HEK293 (cell line): Measurements from ENCODE around the gene RASSF5.

ENCODE experiments used
- CTCF ChIA-PET: fragments of 350-600 bp; formaldehyde crosslinking; extraction: SDS; loops from one replicate; lab custom pipeline; 2021; ENCODE audit warnings: antibody characterized with exemption; lab: Yijun Ruan, JAX
- POLR2A ChIA-PET: fragments of 300-600 bp; formaldehyde crosslinking; extraction: SDS; loops from one replicate; lab custom pipeline; 2020; ENCODE audit warnings: antibody characterized with exemption, inconsistent platforms; lab: Yijun Ruan, JAX
- H3K27ac ChIP-seq: fragments of 200-500 bp; sonication (Bioruptor generic); 2 replicates; pipeline ENCODE4 v1.5.1; 2014; ENCODE audit warnings: low read depth, low read length, control low read depth, inconsistent platforms; ENCODE audit errors: extremely low read depth
- H3K36me3 ChIP-seq, 2 experiments: fragments of 200-500 bp in 1 of 2; sonication (Bioruptor generic) in 1 of 2; 1 replicate in 1 of 2; 2 replicates in 1 of 2; pipeline ENCODE4 v1.5.1; 2014 to 2017; ENCODE audit warnings: inconsistent platforms in 2 of 2, low read length in 2 of 2; ENCODE audit not compliant: control insufficient read depth in 2 of 2, insufficient read depth in 1 of 2
- H3K4me1 ChIP-seq: fragments of 200-500 bp; sonication (Bioruptor generic); 2 replicates; pipeline ENCODE4 v1.5.1; 2014; ENCODE audit warnings: mild to moderate bottlenecking, low read length, inconsistent platforms; ENCODE audit not compliant: control insufficient read depth, insufficient read depth
- H3K4me3 ChIP-seq: 2 replicates; pipeline ENCODE4 v1.5.1; 2011; ENCODE audit warnings: low read depth, mild to moderate bottlenecking, control low read depth, low read length, moderate library complexity
- H3K9me3 ChIP-seq: fragments of 200-500 bp; sonication (Bioruptor generic); 2 replicates; pipeline ENCODE4 v1.5.1; 2014; ENCODE audit warnings: low read depth, low read length, inconsistent platforms; ENCODE audit not compliant: control insufficient read depth, insufficient read depth
- GFI1B ChIP-seq: fragments of 450-650 bp; formaldehyde crosslinking; IDR thresholded peaks from 2 replicates; pipeline ENCODE4 v1.5.1; 2016; ENCODE audit warnings: missing biosample characterization, missing genetic modification characterization
- GLIS1 ChIP-seq: fragments of 450-650 bp; formaldehyde crosslinking; IDR thresholded peaks from 2 replicates; pipeline ENCODE4 v1.5.1; 2016; ENCODE audit warnings: missing biosample characterization, missing genetic modification characterization
- YY2 ChIP-seq: fragments of 450-650 bp; formaldehyde crosslinking; IDR thresholded peaks from 2 replicates; pipeline ENCODE4 v1.5.1; 2016; ENCODE audit warnings: missing biosample characterization, missing genetic modification characterization
- ZNF10 ChIP-seq: fragments of 450-650 bp; formaldehyde crosslinking; IDR thresholded peaks from 2 replicates; pipeline ENCODE4 v1.5.1; 2017; ENCODE audit warnings: missing biosample characterization, missing genetic modification characterization
- ZNF391 ChIP-seq: fragments of 450-650 bp; formaldehyde crosslinking; IDR thresholded peaks from 2 replicates; pipeline ENCODE4 v1.5.1; 2016; ENCODE audit warnings: low read depth, missing biosample characterization, missing genetic modification characterization, borderline replicate concordance
- ZNF426 ChIP-seq: fragments of 450-650 bp; formaldehyde crosslinking; IDR thresholded peaks from 2 replicates; pipeline ENCODE4 v1.5.1; 2017; ENCODE audit warnings: missing biosample characterization, missing genetic modification characterization, mild to moderate bottlenecking, inconsistent platforms, moderate library complexity
- ZNF518A ChIP-seq: fragments of 450-650 bp; formaldehyde crosslinking; conservative IDR thresholded peaks from 2 replicates; pipeline ENCODE4 v1.5.1; 2016; ENCODE audit warnings: low read depth, missing biosample characterization, missing genetic modification characterization
- ZNF529 ChIP-seq: fragments of 450-650 bp; formaldehyde crosslinking; IDR thresholded peaks from 2 replicates; pipeline ENCODE4 v1.5.1; 2017; ENCODE audit warnings: missing genetic modification characterization, missing biosample characterization; ENCODE audit not compliant: insufficient replicate concordance
- ZNF707 ChIP-seq: fragments of 450-650 bp; formaldehyde crosslinking; IDR thresholded peaks from 2 replicates; pipeline ENCODE4 v1.5.1; 2016; ENCODE audit warnings: missing biosample characterization, missing genetic modification characterization
- ZNF777 ChIP-seq: fragments of 450-650 bp; formaldehyde crosslinking; IDR thresholded peaks from 2 replicates; pipeline ENCODE4 v1.5.1; 2017; ENCODE audit warnings: missing biosample characterization, missing genetic modification characterization, borderline replicate concordance
- ZNF791 ChIP-seq: fragments of 450-650 bp; formaldehyde crosslinking; IDR thresholded peaks from 2 replicates; pipeline ENCODE4 v1.5.1; 2016; ENCODE audit warnings: missing biosample characterization, missing genetic modification characterization

The RASSF5 gene

GRCh38 chr1:206559672-206559995 lies 52.3 kb downstream of the RASSF5 start (continued):
- TF ChIP-seq ZNF426 (tag by site-specific recombination): no peak
- TF ChIP-seq ZNF518A (tag by site-specific recombination): no peak
- TF ChIP-seq YY2 (tag by site-specific recombination): no peak

GRCh38 chr1:206560007-206560716 lies 52.8 kb downstream of the RASSF5 start:
- TF ChIP-seq GLIS1 (tag by site-specific recombination): 0 out of 2 replicates have a peak, but pooled peaks have one; percentile 13
- TF ChIP-seq ZNF529 (tag by site-specific recombination): no peak
- Histone ChIP-seq H3K4me3 (no peak overlapping the region), H3K36me3 (peaks cover 0 to 20% of the 10 kb centered on the region in 2 experiments; a peak in 1 of 3 replicates), H3K27ac (no peak overlapping the region; the same call in 1 of the 2 replicates), H3K9me3 (no peaks in the 10 kb centered on the region), H3K4me1 (peaks cover 10% of the 10 kb centered on the region)
- POLR2A ChIA-PET: no interaction called here
- CTCF ChIA-PET: interaction anchor here (0.6 to 1.5 kb wide), 3 partner anchors 15 to 81 kb away, joined by 3 to 6 read pairs (median 4); no protein-coding TSS in a partner anchor

- Histone ChIP-seq H3K27ac (no peak overlapping the region), H3K36me3 (peaks cover 0 to 20% of the 10 kb centered on the region in 2 experiments; a peak in 1 of 3 replicates), H3K4me3 (no peak overlapping the region), H3K9me3 (no peaks in the 10 kb centered on the region), H3K4me1 (0 out of 2 replicates have a peak, but pooled peaks cover 2% of the 10 kb centered on the region)
- ChIA-PET POLR2A (no interaction called here), CTCF (interaction anchor here (0.8 to 5.6 kb wide), 3 partner anchors 18 to 84 kb away, joined by 3 to 41 read pairs (median 3); no protein-coding TSS in a partner anchor)
- TF ChIP-seq ZNF529 (tag by site-specific recombination): no peak
- TF ChIP-seq ZNF707 (tag by site-specific recombination): no peak
- TF ChIP-seq ZNF777 (tag by site-specific recombination): no peak
- no peak for TF ChIP-seq ZNF791 (tag by site-specific recombination)
- no peak for TF ChIP-seq GFI1B (tag by site-specific recombination)
- TF ChIP-seq ZNF10 (tag by site-specific recombination): no peak
Measured at GRCh38 chr1:206563367-206564207, 56.3 kb downstream of the RASSF5 start.

- peaks cover 0 to 18% of the 10 kb centered on the region in 2 experiments; a peak in 1 of 3 replicates for H3K36me3 ChIP-seq
- no peak overlapping the region for H3K4me3 ChIP-seq
- no peaks in the 10 kb centered on the region for H3K9me3 ChIP-seq
- CTCF ChIA-PET: interaction anchor here (0.6 to 5.6 kb wide), 4 partner anchors 18 to 79 kb away, joined by 3 to 41 read pairs (median 7); no protein-coding TSS in a partner anchor
- H3K27ac ChIP-seq: no peak overlapping the region
- POLR2A ChIA-PET: no interaction called here
- no peaks in the 10 kb centered on the region for H3K4me1 ChIP-seq
- TF ChIP-seq ZNF391 (tag by site-specific recombination): no peak
Measured at GRCh38 chr1:206565995-206566394, 58.7 kb downstream of the RASSF5 start.
